GM21576 (cell line): ENCODE measurements around the gene SLFN14.
A peak's percentile ranks its signal among the peaks of the same experiment; 100 is the strongest.
"Not testable (repeated sequence)": the region's sequence is repeated elsewhere in the genome, so short reads cannot be mapped to it uniquely, and the experiment has no call there.

Experiments
- ATAC-seq: cut with Tn5 transposase; IDR thresholded peaks from one replicate; pipeline ENCODE4 v1.9.1; 2021; ENCODE audit warnings: mild to moderate bottlenecking, moderate library complexity; ENCODE audit not compliant: unreplicated experiment

The SLFN14 gene

GRCh38 chr17:35560703-35561102 is at the start of gene SLFN14:
Gene SLFN14 (minus strand): TSS chr17:35560819. CDS start chr17:35558062, 2,757 bp downstream.
- no peak for ATAC-seq

- no peak for ATAC-seq
Measured at GRCh38 chr17:35609831-35610230, 49.2 kb upstream of the SLFN14 start.

GRCh38 chr17:35607239-35607847 is 46.7 kb upstream of the SLFN14 start:
- no peak for ATAC-seq

- ATAC-seq: no peak
Measured at GRCh38 chr17:35605678-35606077, 45.1 kb upstream of the SLFN14 start.

GRCh38 chr17:35603674-35604073 is 43.1 kb upstream of the SLFN14 start:
- ATAC-seq: no peak

- no peak for ATAC-seq
Measured at GRCh38 chr17:35597604-35598003, 37.0 kb upstream of the SLFN14 start.

- no peak for ATAC-seq
Measured at GRCh38 chr17:35596530-35597233, 36.1 kb upstream of the SLFN14 start.

- ATAC-seq: no peak
Measured at GRCh38 chr17:35596072-35596471, 35.5 kb upstream of the SLFN14 start.

- ATAC-seq: no peak
Measured at GRCh38 chr17:35588196-35588920, 27.7 kb upstream of the SLFN14 start.

GRCh38 chr17:35587074-35587961 is 26.7 kb upstream of the SLFN14 start, which contains the start of gene AP2B1:
Gene AP2B1 (plus strand): TSS chr17:35587322. CDS start chr17:35594031, 6,709 bp downstream.
- ATAC-seq: peak; percentile 83

GRCh38 chr17:35586569-35587073 is 26.0 kb upstream of the SLFN14 start:
- ATAC-seq: no peak

- no peak for ATAC-seq
Measured at GRCh38 chr17:35584061-35584460, 23.4 kb upstream of the SLFN14 start.

GRCh38 chr17:35578929-35579432 is 18.4 kb upstream of the SLFN14 start:
- no peak for ATAC-seq

- peak; percentile 84 for ATAC-seq
Measured at GRCh38 chr17:35578197-35578928, 17.7 kb upstream of the SLFN14 start, which contains the start of gene PEX12. Gene PEX12 (minus strand): TSS chr17:35578571. CDS start chr17:35578021, 550 bp downstream.

GRCh38 chr17:35577830-35578196 is 17.2 kb upstream of the SLFN14 start:
- no peak for ATAC-seq

GRCh38 chr17:35575759-35576158 is 15.1 kb upstream of the SLFN14 start:
- ATAC-seq: no peak

- ATAC-seq: no peak
Measured at GRCh38 chr17:35569405-35569804, 8.8 kb upstream of the SLFN14 start.

- no peak for ATAC-seq
Measured at GRCh38 chr17:35568561-35568960, 7.9 kb upstream of the SLFN14 start.

- no peak for ATAC-seq
Measured at GRCh38 chr17:35566968-35567367, 6.3 kb upstream of the SLFN14 start.

- ATAC-seq: not testable (repeated sequence)
Measured at GRCh38 chr17:35563181-35563580, 2.6 kb upstream of the SLFN14 start.
